Coronary artery (tissue), 2 donors: ENCODE measurements around the gene SLC17A9.

ENCODE experiments used
- DNase-seq: peaks from one replicate; pipeline ENCODE4 v3.0.0-alpha.2; 2017; ENCODE audit warnings: low spot score
- H3K27ac ChIP-seq, 2 donors: fragments of 200-600 bp; sonication (generic); one replicate each; pipeline ENCODE4 v1.5.1; 2016 to 2019
- H3K4me3 ChIP-seq: fragments of 200-600 bp; sonication (generic); 2 replicates; pipeline ENCODE4 v1.5.1; 2016; ENCODE audit warnings: mild to moderate bottlenecking, moderate library complexity
- TF ChIP-seq, protein P1 (sequence below): fragments of 200-600 bp; sonication (generic); IDR thresholded peaks from one replicate; pipeline ENCODE4 v1.5.1; 2019; ENCODE audit warnings: antibody characterized with exemption

The SLC17A9 gene

DNA sequence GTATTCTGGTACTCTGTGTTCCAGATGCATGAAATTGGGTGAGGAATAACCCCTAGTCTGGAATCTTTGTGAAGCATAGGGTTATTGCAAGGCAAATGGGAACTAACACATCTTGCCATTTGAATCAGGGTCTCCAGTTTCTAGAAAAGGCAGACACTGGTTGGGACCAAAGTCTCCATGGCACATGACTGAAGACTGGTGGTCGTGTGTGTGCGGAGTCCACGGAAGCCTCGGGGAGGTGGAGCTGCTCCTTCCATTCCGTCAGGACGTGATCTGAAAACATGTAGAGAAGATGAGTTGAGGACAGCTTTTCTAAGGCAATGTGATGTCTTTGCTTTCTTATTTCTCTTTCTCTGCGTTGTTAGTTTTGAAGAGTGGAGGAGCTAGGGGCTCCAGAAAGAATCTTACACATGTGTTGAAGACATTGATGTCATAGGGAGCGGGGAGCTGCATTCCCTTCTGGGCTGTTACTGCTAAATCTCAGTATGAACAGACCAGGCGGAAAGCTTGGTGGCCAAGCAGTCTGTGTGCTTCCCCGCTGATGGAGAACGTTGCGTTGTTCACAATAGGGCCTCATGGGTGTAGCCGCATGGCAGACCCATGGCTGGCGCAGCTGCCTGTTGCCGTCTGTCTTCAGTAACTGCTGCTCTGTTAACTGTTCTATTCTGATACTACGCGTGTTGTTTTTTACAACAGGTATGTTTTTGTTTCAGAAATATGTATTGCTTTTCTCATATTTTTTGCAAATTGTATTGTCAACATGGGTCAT is 4.8 kb upstream of the SLC17A9 start:
- Histone ChIP-seq H3K4me3 (no peak overlapping the region), H3K27ac (no peak overlapping the region)

DNA sequence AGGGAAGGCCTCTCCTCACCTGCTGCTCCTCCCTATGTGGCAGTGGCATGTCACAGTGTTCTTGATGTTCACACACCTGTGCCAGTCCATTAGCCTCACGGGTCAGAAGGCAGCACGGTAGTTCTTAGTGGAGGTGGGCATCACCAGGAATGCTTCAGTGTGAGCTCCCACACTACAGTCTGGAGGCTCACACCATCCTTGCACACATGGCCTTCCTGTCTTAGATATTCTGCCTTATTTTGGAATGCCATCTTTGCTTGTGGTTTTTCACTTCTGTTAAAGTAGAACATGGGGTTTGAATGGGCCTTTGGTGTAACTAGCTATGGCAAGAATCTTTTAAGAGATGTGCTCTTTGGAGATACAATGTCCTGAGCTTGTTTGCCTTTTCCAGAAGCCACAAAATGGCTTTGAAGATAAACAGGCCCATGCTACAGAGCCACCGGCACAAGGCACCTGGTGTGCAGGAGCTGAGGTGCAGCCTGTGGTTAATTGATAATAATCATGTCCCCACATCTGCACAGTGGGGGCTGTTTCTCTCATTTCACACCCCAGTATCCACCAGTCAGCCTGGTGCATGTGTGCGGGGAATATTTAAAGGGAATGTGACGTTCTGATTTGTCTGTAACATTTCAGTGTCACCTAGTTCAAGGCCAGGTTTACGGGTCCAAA is 3.2 kb upstream of the SLC17A9 start:
- DNase-seq = no peak
- TF ChIP-seq, protein P1, sequence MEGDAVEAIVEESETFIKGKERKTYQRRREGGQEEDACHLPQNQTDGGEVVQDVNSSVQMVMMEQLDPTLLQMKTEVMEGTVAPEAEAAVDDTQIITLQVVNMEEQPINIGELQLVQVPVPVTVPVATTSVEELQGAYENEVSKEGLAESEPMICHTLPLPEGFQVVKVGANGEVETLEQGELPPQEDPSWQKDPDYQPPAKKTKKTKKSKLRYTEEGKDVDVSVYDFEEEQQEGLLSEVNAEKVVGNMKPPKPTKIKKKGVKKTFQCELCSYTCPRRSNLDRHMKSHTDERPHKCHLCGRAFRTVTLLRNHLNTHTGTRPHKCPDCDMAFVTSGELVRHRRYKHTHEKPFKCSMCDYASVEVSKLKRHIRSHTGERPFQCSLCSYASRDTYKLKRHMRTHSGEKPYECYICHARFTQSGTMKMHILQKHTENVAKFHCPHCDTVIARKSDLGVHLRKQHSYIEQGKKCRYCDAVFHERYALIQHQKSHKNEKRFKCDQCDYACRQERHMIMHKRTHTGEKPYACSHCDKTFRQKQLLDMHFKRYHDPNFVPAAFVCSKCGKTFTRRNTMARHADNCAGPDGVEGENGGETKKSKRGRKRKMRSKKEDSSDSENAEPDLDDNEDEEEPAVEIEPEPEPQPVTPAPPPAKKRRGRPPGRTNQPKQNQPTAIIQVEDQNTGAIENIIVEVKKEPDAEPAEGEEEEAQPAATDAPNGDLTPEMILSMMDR = no peak
- no peak overlapping the region for H3K4me3 ChIP-seq
- no peak overlapping the region for H3K27ac ChIP-seq

More for the DNA sequence above, 4.8 kb upstream of the SLC17A9 start:
- no peak for DNase-seq
- TF ChIP-seq, protein P1 = no peak

DNA sequence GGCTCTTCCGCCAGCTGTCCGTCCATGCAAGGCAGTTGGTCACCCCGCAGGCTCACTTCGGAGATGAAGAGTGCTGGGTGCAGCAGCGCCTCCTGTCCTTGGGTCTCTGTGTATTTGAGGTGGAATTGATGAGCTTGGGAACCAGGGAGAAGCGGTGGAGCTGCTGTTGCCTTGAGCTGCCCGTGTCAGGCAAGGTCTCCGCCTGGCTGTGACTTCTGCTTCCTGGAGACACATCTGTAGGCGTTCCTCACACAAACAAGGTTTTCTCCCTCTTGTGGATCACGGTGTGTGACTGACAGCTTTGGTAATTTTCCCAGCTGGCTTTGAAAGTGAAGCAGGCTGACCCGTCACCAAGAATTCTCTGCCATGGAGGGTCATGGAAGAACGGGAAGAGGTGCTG is 2.5 kb upstream of the SLC17A9 start:
- no peak for DNase-seq
- H3K27ac ChIP-seq = no peak overlapping the region
- H3K4me3 ChIP-seq = no peak overlapping the region
- TF ChIP-seq, protein P1 = no peak

DNA sequence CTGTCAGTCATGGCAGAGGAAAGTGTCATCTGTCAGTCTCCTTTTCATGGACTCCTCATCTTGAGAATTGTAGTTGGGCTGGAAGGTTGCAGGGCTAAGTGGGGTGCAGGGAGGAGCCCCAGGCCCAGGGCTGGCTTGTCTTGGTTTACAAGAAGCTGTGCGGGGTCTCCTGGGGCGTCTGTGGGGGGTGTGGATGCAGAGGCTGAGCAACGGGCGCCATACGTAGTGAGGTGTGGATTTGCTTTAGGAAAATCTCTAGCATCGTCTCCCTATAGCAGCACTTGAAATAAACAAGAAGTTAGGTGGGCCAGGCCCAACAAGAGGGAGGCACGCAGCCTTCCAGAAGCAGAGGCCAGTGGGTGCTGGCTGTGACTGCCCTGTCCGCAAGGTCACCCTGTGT is 1.8 kb upstream of the SLC17A9 start:
- TF ChIP-seq, protein P1 = no peak
- no peak for DNase-seq
- H3K4me3 ChIP-seq = no peak overlapping the region
- no peak overlapping the region for H3K27ac ChIP-seq

DNA sequence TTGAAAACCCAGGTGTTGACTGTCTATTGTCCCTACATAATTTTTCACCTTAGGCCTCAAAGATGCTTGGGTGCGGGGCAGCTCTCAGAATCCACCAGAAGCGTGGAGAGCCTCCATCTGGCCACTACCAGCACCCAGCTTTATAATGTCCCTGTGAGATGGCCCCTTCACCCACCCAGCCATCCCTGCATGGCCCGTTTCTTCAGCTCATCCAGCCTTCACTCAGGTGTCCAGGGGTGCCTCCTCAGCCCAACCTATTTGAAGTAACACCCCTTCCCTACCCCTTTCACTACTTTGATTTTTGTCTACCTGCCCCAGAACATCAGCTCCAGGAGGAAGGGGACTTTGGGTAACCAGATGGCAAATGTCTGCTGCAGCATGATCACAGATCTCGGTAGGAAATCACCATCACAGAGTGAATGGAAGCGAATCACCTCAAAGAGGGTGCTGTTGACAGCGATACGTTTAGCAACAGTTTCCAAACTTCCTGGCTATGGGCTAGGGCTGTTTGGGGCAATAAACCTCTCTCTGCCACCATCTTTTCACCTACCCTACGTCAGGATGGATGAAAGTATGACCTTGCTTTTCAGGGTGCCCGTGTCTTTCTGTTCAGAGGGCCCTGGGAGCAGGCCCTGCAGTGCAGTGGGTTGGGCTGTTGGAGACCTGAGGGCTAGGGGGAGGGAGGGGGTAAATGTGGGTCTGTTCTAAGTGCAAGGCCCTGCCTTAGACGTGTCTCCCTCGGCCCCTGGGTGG is 1.2 kb upstream of the SLC17A9 start:
- Histone ChIP-seq H3K27ac (peak overlapping the region in 1 of 2 donors; percentile 92), H3K4me3 (no peak overlapping the region)
- TF ChIP-seq, protein P1 = no peak
- DNase-seq = no peak

GRCh38 chr20:62951896-62952372 is 575 bp upstream of the SLC17A9 start:
- Histone ChIP-seq H3K27ac (peak overlapping the region; percentile 85 to 92), H3K4me3 (peak overlapping the region; percentile 70)
- DNase-seq = no peak
- TF ChIP-seq, protein P1 = no peak
